ENCODE data around the gene HEATR3. TPM values are rescaled to one million over a fixed set of nuclear protein-coding genes. Genes with fewer than 3 reads are reported as not detected.

Gene HEATR3
- total RNA-seq, 1 donor from 2014 or later = 16.8 TPM

- ATAC-seq = peak; percentile 21
- intact Hi-C loops (cut with DNase I) = no loop called here
- TF ChIP-seq CTCF (IDR thresholded peaks at IDR 0.05) = no peak
- H3K4me1 ChIP-seq = peaks cover 21% of the 10 kb centered on the region
- H3K27ac ChIP-seq = peak overlapping the region; percentile 55
- H3K4me3 ChIP-seq = no peak overlapping the region
- H3K27me3 ChIP-seq = no peaks in the 10 kb centered on the region
- no peak for DNase-seq
- H3K9me3 ChIP-seq = no peaks in the 10 kb centered on the region
- H3K36me3 ChIP-seq = peaks cover 43% of the 10 kb centered on the region
These were observed 28.0 kb upstream of the HEATR3 start for GRCh38 chr16:50037662-50038220.

- H3K4me1 ChIP-seq = peaks cover 21% of the 10 kb centered on the region
- H3K4me3 ChIP-seq = no peak overlapping the region
- H3K36me3 ChIP-seq = peaks cover 37% of the 10 kb centered on the region
- no peak for ATAC-seq
- DNase-seq = no peak
- H3K9me3 ChIP-seq = no peaks in the 10 kb centered on the region
- peak overlapping the region; percentile 55 for H3K27ac ChIP-seq
- TF ChIP-seq CTCF (IDR thresholded peaks at IDR 0.05) = no peak
- H3K27me3 ChIP-seq = no peaks in the 10 kb centered on the region
- intact Hi-C loops (cut with DNase I) = no loop called here
These were observed 27.5 kb upstream of the HEATR3 start for GRCh38 chr16:50038286-50038685.

GRCh38 chr16:50038756-50039529, 26.8 kb upstream of the HEATR3 start:
- H3K9me3 ChIP-seq = no peaks in the 10 kb centered on the region
- DNase-seq (peak; percentile 66), ATAC-seq (peak; percentile 93)
- H3K4me1 ChIP-seq = peaks cover 21% of the 10 kb centered on the region
- no peak for TF ChIP-seq CTCF (IDR thresholded peaks at IDR 0.05)
- H3K4me3 ChIP-seq = no peak overlapping the region
- peaks cover 31% of the 10 kb centered on the region for H3K36me3 ChIP-seq
- no peaks in the 10 kb centered on the region for H3K27me3 ChIP-seq
- peak overlapping the region; percentile 55 for H3K27ac ChIP-seq
- intact Hi-C loops (cut with DNase I) = no loop called here

GRCh38 chr16:50040018-50040417, 25.8 kb upstream of the HEATR3 start:
- DNase-seq (no peak), ATAC-seq (peak; percentile 51)
- intact Hi-C loops (cut with DNase I) = no loop called here
- no peak overlapping the region for H3K4me3 ChIP-seq
- H3K36me3 ChIP-seq = peaks cover 20% of the 10 kb centered on the region
- no peaks in the 10 kb centered on the region for H3K27me3 ChIP-seq
- peaks cover 21% of the 10 kb centered on the region for H3K4me1 ChIP-seq
- H3K9me3 ChIP-seq = no peaks in the 10 kb centered on the region
- TF ChIP-seq CTCF (IDR thresholded peaks at IDR 0.05) = no peak
- no peak overlapping the region for H3K27ac ChIP-seq

DNA sequence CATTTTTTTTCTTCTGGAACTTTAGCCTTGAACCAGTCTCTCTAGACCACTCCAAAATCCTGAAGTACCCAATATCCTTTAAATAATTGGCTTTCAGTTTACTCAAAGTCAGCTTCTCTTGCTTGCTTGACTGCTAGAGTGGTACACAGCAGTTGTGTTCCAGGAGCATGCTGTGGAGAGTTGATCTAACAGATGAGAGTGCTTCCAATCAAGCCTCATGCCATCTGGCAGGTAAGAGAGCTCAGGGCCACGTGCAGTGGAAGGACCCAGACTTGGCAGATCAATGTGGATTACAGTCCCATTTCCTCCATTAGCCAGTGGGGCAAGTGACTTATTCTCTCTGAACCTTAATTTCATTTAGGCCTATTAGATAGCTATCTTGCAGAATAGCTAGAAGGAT, 25.1 kb upstream of the HEATR3 start:
- ATAC-seq (no peak), DNase-seq (no peak)
- Histone ChIP-seq H3K4me3 (no peak overlapping the region), H3K27ac (no peak overlapping the region), H3K36me3 (peaks cover 13% of the 10 kb centered on the region), H3K4me1 (peaks cover 21% of the 10 kb centered on the region), H3K27me3 (no peaks in the 10 kb centered on the region), H3K9me3 (no peaks in the 10 kb centered on the region)
- intact Hi-C loops (cut with DNase I) = no loop called here
- no peak for TF ChIP-seq CTCF (IDR thresholded peaks at IDR 0.05)
